HG03442 (cell line): ENCODE measurements around the gene CAPZB.

ENCODE experiments used
- ATAC-seq: cut with Tn5 transposase; IDR thresholded peaks from one replicate; pipeline ENCODE4 v1.9.1; 2021; ENCODE audit warnings: mild to moderate bottlenecking, moderate library complexity; ENCODE audit not compliant: unreplicated experiment

CAPZB gene

DNA sequence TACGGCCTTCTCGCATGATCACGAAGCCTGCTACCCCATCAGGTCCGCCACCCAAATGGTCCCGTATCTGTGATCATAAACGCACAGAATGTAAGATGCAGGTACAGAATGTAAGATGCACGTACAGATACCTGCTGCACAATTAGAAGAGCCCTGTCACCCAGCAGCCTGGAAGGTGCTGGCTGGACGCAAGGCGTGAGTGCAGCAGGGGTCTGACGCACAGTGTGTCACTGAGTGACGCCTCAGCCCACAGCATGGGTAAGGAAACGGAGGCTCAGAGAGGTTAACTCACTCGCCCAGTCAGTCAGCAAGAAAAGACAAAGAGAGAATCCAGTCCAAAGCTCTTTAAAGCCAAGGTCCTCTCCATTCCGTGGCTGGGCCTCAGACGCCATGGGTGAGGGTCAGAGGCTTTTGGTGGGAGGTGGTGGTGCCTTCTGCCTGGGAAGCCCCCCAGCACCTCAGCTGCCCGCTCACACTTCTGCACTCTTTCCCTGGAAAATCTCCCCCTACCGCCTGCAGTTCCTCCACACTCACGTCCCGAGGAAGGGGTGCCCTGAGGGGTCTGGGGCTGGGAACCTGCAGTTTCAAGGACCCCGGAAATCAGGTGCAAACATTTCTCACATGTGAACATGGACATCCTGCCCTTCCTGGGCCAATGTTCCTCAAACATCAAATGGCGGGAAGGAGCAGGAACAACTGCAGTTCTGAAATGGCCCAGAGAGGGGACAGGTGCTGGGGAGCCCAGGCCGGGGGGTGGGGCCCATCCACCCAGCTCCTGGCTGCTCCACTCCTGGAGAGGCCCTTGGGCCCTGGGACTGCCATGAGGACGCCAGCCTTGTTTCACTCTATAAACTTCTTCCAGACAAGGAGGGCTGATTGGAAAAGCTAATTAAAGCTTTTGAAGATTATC is 113.9 kb downstream of the CAPZB start:
- no peak for ATAC-seq

DNA sequence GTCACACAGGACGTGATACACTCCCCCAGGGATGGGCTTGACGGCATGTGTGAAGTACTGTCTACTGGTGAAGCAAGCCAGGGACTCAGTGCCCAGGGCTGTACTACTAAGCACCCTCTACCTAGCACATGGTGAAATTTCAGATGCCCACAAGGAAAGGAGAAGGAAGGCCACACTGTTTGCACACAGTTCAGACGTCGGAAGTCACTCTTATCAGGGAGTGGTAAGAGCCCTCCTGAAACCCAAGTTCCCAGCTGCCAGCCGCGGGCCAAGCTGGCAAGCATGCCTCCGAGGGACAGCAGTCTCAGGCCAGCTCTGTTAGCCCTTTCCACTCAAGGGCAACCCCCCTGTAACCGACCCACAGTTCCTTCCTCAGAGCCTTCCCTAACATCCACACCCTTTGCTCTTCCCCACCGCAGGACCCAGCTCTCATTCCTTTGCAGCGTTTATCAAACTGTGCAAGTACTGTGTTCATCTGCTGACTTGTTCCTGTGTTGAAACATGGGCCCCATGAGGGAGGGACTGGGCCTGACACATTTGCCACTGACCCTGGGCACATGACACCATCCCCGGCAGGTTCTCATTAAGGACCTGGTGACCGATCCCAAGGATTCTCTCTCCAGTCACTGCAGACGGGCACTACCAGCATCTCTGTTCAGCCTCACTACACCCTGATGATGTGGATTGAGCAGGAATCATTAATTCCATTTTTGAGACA is 114.7 kb downstream of the CAPZB start:
- ATAC-seq, result no peak

DNA sequence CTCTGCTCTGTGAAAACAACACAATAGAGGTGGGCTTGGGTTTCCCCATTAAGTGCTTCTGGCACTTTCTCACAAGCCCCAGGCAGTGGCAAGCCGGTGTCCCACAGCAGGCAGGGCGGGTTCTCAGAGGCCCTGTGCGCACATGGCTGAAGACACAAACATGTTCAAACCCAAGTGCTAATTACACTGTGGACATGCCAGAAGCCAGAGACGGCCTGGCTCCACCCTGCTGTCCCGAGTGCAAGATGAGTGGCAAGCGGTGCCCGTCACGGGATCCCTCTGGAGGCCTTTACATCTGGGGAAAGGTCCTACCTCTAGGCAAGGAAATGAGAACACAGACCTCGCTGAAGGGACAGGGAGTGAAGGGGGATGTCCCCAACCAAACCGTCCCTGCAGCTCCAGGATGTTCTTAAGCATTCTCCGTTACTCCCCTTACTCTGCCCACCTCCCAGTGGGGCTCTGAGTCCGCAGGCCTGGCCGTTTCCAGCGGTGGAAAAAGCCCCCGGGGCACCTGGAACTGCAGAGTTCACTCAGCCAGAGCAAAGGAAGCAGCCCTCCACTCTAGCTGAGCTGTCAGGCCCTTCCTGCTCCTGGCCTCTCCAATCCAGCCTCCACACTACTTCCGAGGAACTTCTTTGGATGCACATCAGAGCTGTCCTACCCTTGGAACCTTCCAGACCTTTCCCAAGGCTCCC is 115.8 kb downstream of the CAPZB start:
- ATAC-seq, result no peak

- ATAC-seq, result no peak
These were observed 116.4 kb downstream of the CAPZB start for GRCh38 chr1:19368964-19369363.

GRCh38 chr1:19368050-19368449 is 117.3 kb downstream of the CAPZB start:
- no peak for ATAC-seq

- ATAC-seq, result no peak
These were observed 117.7 kb downstream of the CAPZB start for GRCh38 chr1:19367584-19368041.

DNA sequence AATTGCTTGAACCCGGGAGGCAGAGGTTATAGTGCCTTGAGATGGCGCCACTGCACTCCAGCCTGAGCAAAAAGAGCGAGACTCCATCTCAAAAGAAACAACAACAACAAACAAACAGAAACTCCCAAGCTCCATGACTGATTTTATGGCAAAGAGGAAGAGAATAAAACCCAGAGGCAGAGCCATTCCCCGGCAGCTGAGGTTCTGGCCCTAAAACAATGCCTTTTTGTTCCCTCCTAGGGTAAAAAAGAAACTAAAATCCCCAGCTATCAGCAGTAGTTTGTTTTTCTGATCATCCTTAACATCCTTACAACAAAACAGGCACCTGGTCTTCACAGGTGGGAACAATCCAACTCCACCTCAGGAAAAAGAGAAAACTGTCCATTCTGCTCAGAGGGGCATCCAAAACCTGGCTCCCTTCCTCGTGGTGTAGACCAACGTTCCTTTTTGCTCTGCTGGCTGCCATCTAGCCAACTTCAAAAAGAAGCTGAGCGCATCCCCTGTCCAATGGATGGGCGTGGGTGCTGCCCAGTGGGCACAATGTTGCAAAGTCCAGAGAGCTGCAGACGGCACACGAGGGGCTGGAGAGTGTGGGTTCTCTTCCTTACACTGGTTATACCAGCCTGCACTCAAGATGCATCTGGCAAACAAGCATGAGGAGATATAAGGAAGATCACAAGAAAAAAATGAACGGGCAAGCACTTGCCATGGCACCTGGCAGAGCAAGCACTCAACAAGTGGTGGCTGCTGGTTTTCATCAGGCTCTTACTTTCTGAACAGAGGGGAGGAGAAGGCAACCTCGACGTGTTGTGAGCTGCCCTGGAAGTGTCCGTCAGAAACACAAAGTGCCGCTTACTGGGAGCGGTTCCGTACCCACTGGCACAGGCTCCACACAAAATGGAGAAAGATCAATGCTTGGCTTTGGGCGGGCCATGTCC is 118.5 kb downstream of the CAPZB start:
- no peak for ATAC-seq

DNA sequence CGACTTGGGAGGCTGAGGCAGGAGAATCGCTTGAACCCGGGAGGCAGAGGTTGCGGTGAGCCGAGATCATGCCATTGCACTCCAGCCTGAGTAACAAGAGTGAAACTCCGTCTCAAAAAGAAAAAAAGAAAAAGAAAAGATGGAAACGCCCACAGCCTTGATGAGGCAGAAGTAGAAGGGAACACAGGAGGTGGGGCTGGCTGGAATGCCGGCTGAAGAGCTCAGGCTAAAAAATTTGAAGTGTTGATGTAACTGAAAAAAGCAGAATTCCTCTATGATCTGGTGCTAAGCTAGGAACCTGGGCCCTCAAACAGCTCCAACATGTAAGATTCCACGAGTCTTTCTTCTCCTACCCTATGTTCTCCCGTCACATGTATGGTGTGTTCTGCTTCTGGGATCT is 119.6 kb downstream of the CAPZB start:
- no peak for ATAC-seq

DNA sequence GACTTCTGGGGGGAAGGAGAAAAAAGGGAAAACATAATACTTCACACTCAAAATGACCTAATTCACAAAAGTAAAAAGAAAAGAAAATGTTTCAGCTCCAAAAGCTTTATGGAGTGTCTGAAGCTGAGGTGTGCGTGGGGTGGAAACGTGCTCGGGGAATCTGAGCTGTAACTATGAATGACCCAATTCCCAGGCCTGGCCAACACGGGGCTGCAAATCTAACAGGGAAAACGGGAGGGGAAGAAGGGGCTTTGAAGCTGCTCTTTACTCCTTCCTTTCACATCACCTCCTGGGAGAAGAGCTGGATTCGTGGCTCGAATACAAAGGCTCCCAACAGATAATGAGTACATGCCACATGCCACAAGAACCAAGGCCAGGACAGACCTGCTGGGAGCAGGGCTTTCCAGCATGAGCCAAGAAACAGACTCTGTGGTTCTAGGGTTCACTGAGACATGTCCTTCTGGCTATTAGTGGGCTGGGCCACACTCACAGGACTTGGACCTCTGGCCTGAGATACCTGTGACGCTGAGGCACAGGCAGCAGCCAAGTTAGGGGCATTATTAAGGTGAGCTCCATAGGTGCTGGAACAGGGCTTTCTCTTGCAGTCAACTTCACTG is 121.7 kb downstream of the CAPZB start:
- ATAC-seq, result no peak

- no peak for ATAC-seq
These were observed 123.7 kb downstream of the CAPZB start for GRCh38 chr1:19361611-19362147.

- no peak for ATAC-seq
These were observed 124.3 kb downstream of the CAPZB start for GRCh38 chr1:19360843-19361610.

GRCh38 chr1:19360432-19360831 is 124.9 kb downstream of the CAPZB start:
- no peak for ATAC-seq

GRCh38 chr1:19360016-19360415 is 125.3 kb downstream of the CAPZB start:
- ATAC-seq, result no peak

DNA sequence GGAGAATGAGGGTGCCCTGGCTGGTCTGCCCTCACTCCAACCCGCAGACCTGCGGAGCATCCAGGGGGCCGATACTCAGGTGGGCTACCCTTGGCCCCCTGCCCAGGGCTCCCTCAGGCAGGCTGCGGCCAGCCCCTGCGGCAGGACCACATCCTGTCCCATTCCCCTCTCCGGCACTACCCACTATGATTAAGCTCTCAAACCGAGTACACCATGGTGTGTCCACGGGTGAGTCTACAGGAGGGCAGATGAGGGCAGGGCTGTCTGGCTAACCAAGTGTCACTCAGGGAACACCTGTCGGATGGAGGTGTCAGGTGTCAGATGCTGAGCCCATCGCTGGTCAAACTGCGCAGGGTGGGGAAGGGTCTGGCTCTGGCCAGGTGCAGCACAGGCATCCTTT is 126.0 kb downstream of the CAPZB start:
- ATAC-seq, result no peak

GRCh38 chr1:19358710-19359109 is 126.6 kb downstream of the CAPZB start:
- no peak for ATAC-seq

GRCh38 chr1:19357299-19357986 is 127.9 kb downstream of the CAPZB start:
- ATAC-seq, result no peak

DNA sequence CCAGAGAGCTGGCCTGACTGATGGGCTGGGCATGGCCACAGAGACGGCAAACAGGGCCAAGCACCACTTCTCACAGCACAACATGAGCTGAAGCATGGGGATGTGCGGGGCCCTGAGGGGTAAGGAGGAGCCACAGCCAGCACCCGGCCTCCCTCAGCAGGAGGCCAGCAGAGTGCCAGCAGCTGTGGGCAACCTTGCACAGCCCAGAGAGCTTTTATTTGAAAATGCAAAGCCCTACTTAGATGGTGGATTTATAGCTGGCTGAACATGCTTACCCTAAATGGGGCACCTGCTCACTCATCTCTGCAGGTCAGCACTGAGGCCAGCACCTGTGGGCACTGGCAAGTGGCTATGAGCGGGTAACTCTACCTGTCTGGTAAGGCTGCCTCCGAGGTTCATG is 129.1 kb downstream of the CAPZB start:
- ATAC-seq, result no peak

DNA sequence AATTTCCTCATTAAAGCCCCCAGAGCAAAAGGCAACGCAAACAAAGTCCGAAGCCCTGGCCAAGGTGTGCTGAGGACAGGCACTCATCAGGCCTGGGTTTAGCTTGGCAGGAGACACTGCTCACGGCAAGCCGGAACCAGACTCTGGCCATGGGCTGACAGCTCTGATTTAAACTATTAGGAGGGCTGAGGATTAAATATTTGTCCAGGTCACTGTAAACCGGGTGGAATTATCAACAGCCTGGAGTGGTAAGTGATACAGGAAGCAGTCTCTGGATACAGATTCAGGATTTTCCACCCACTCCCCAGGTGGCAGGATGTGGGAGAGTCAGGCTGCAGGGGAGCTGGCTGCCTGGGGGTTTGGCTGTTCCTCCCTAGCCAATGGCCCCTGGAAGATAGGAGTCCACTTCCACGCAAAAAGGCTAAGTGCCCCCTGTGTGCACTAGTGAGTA is 130.8 kb downstream of the CAPZB start:
- ATAC-seq, result no peak
